Measurements from ENCODE around the gene CSNK1G1.

The CSNK1G1 gene

GRCh38 chr15:64310036-64310435, 45.9 kb downstream of the CSNK1G1 start:
- H3K9me3 ChIP-seq, result no peaks in the 10 kb centered on the region

GRCh38 chr15:64305261-64305660, 50.7 kb downstream of the CSNK1G1 start:
- no peaks in the 10 kb centered on the region for H3K4me1 ChIP-seq
- H3K4me3 ChIP-seq (ENCODE audit: low read depth, low read length), result no peak overlapping the region
- peaks cover 3% of the 10 kb centered on the region for H3K36me3 ChIP-seq
- DNase-seq, result no peak
- H3K27me3 ChIP-seq, result no peaks in the 10 kb centered on the region
- TF ChIP-seq, protein P1, sequence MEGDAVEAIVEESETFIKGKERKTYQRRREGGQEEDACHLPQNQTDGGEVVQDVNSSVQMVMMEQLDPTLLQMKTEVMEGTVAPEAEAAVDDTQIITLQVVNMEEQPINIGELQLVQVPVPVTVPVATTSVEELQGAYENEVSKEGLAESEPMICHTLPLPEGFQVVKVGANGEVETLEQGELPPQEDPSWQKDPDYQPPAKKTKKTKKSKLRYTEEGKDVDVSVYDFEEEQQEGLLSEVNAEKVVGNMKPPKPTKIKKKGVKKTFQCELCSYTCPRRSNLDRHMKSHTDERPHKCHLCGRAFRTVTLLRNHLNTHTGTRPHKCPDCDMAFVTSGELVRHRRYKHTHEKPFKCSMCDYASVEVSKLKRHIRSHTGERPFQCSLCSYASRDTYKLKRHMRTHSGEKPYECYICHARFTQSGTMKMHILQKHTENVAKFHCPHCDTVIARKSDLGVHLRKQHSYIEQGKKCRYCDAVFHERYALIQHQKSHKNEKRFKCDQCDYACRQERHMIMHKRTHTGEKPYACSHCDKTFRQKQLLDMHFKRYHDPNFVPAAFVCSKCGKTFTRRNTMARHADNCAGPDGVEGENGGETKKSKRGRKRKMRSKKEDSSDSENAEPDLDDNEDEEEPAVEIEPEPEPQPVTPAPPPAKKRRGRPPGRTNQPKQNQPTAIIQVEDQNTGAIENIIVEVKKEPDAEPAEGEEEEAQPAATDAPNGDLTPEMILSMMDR (IDR thresholded peaks at IDR 0.05; ENCODE audit: low read depth, low read length), result no peak
- H3K9me3 ChIP-seq, result no peaks in the 10 kb centered on the region

More at GRCh38 chr15:64310036-64310435, 45.9 kb downstream of the CSNK1G1 start:
- Histone ChIP-seq H3K36me3 (no peaks in the 10 kb centered on the region), H3K4me3 (ENCODE audit: low read depth, low read length) (no peak overlapping the region), H3K27me3 (no peaks in the 10 kb centered on the region), H3K4me1 (no peaks in the 10 kb centered on the region)
- TF ChIP-seq, protein P1 (IDR thresholded peaks at IDR 0.05; ENCODE audit: low read depth, low read length), result no peak
- DNase-seq, result no peak

DNA sequence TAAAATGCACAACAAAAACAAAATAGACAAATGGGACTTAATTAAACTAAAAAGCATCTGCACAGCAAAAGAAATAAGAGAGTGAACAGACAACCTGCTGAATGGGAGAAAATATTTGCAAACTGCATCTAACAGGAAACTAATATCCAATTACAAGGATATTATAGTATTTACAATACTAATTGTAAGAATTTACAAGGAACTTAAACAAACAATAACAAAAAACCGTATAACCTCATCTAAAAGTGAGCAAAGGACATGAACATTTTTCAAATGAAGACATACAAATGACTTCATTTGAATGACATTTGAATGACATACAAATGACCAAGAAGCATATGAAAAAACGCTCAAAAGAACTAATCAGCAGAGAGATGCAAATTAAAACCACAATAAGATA, 66.4 kb downstream of the CSNK1G1 start:
- TF ChIP-seq, protein P1 (IDR thresholded peaks at IDR 0.05; ENCODE audit: low read depth, low read length), result no peak
- DNase-seq, result no peak
- Histone ChIP-seq H3K9me3 (no peaks in the 10 kb centered on the region), H3K36me3 (no peaks in the 10 kb centered on the region; the same call in 1 of the 2 replicates), H3K4me3 (ENCODE audit: low read depth, low read length) (no peak overlapping the region), H3K4me1 (peaks cover 17% of the 10 kb centered on the region), H3K27me3 (no peaks in the 10 kb centered on the region)

GRCh38 chr15:64288999-64289398, 67.0 kb downstream of the CSNK1G1 start:
- peaks cover under 1% of the 10 kb centered on the region; the same call in 1 of the 2 replicates for H3K36me3 ChIP-seq
- no peak overlapping the region for H3K4me3 ChIP-seq (ENCODE audit: low read depth, low read length)
- no peaks in the 10 kb centered on the region for H3K9me3 ChIP-seq
- DNase-seq, result no peak
- H3K27me3 ChIP-seq, result no peaks in the 10 kb centered on the region
- peaks cover 17% of the 10 kb centered on the region for H3K4me1 ChIP-seq
- TF ChIP-seq, protein P1 (IDR thresholded peaks at IDR 0.05; ENCODE audit: low read depth, low read length), result no peak

DNA sequence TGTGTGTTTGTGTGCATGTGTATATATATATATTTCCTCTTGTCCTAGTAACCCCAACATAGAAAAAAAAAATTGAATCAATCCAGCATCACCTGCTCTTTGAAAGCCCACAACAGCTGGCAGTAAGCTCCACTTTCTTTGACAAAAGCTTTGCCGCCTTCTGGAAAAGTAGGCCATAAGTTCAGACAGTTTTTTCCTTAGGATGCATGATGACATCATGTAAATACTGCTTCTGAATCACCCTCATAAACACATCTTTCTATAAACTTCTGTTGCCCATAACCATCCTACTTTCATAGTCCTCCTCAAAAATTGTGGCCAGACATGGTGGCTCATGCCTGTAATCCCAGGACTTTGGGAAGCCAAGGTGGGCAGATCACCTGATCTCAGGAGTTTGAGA, 67.4 kb downstream of the CSNK1G1 start:
- TF ChIP-seq, protein P1 (IDR thresholded peaks at IDR 0.05; ENCODE audit: low read depth, low read length), result no peak
- H3K4me1 ChIP-seq, result peaks cover 17% of the 10 kb centered on the region
- H3K36me3 ChIP-seq, result peaks cover 2% of the 10 kb centered on the region; the same call in 1 of the 2 replicates
- DNase-seq, result no peak
- H3K27me3 ChIP-seq, result no peaks in the 10 kb centered on the region
- H3K4me3 ChIP-seq (ENCODE audit: low read depth, low read length), result no peak overlapping the region
- H3K9me3 ChIP-seq, result no peaks in the 10 kb centered on the region

GRCh38 chr15:64287953-64288352, 68.0 kb downstream of the CSNK1G1 start:
- Histone ChIP-seq H3K4me3 (ENCODE audit: low read depth, low read length) (no peak overlapping the region), H3K9me3 (no peaks in the 10 kb centered on the region), H3K4me1 (peaks cover 17% of the 10 kb centered on the region), H3K27me3 (no peaks in the 10 kb centered on the region), H3K36me3 (peaks cover 2% of the 10 kb centered on the region; the same call in 1 of the 2 replicates)
- TF ChIP-seq, protein P1 (IDR thresholded peaks at IDR 0.05; ENCODE audit: low read depth, low read length), result no peak
- DNase-seq, result no peak

All from BE2C (cell line).